ENCODE measurements around the gene PADI3. TPM values are rescaled to one million over a fixed set of nuclear protein-coding genes. Genes with fewer than 3 reads are reported as not detected.

PADI3 gene
- total RNA-seq, 1 experiment from 2014 or later, result 2.5 TPM

DNA sequence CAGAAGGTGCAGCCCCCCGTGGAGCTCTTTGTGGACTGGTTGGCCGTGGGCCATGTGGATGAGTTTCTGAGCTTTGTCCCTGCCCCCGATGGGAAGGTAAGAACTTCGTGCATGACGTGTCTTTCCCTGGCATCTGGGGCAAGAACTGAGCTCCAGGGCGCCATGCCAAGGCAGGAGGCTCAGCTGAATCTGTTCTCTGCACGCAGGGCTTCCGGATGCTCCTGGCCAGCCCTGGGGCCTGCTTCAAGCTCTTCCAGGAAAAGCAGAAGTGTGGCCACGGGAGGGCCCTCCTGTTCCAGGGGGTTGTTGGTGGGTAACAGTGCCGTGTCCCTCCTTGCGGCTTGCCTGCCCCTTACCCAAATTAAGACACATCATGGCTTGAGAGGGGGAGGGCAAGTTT lies 27.7 kb downstream of the PADI3 start:
- Histone ChIP-seq H3K18ac (ENCODE audit: insufficient read length, low read depth, low read length) (no peak overlapping the region), H3K4ac (ENCODE audit: low read depth, low read length) (no peak overlapping the region), H4K20me1 (ENCODE audit: control insufficient read depth, insufficient read depth, insufficient read length) (no peaks in the 10 kb centered on the region), H3T11ph (ENCODE audit: low read length) (no peak overlapping the region), H2BK20ac (ENCODE audit: low read depth, low read length, poor library complexity, severe bottlenecking) (no peak overlapping the region), H3K23me2 (ENCODE audit: insufficient read length, low read depth, low read length, poor library complexity, severe bottlenecking) (no peaks in the 10 kb centered on the region), H2BK15ac (ENCODE audit: low read depth, low read length) (no peak overlapping the region), H3K23ac (ENCODE audit: insufficient read length, low read depth, low read length) (no peak overlapping the region), H3K27ac (ENCODE audit: insufficient read length, low read depth, low read length) (no peak overlapping the region), H4K8ac (replicated peaks; ENCODE audit: insufficient read length, low read depth, low read length) (no peak overlapping the region), H3K4me2 (ENCODE audit: insufficient read depth, insufficient read length, low read length) (no peak overlapping the region), H2BK5ac (ENCODE audit: insufficient read length, low read length) (no peak overlapping the region), H3K9ac (ENCODE audit: extremely low read depth, insufficient read length, low read length) (no peak overlapping the region), H2AK5ac (ENCODE audit: insufficient read length, low read length) (no peak overlapping the region), H2BK12ac (ENCODE audit: insufficient read length, low read depth, low read length) (no peak overlapping the region), H3K14ac (ENCODE audit: insufficient read depth, low read length) (no peak overlapping the region), H4K5ac (ENCODE audit: insufficient read length, low read depth, low read length) (no peak overlapping the region), H2BK120ac (ENCODE audit: low read depth, low read length, poor library complexity, severe bottlenecking) (no peak overlapping the region), H3K56ac (ENCODE audit: insufficient read length, low read depth, low read length) (no peak overlapping the region), H3K79me1 (ENCODE audit: insufficient read depth, low read depth, low read length, poor library complexity, severe bottlenecking) (no peaks in the 10 kb centered on the region), H3K9me3 (ENCODE audit: control insufficient read depth, low read depth, low read length) (no peaks in the 10 kb centered on the region), H2AFZ (ENCODE audit: low read length) (no peak overlapping the region), H3K79me2 (ENCODE audit: insufficient read depth, low read length) (no peaks in the 10 kb centered on the region), H3K4me1 (ENCODE audit: insufficient read depth, low read length) (no peaks in the 10 kb centered on the region), H3K27me3 (ENCODE audit: insufficient read depth, low read length) (no peaks in the 10 kb centered on the region; the same call in 1 of the 2 replicates), H4K91ac (ENCODE audit: insufficient read length, low read depth, low read length) (no peak overlapping the region)
- Mint-ChIP-seq H3K4me1 (no peaks in the 10 kb centered on the region), H3K27me3 (ENCODE audit: low read depth) (no peaks in the 10 kb centered on the region; the same call in 1 of the 2 replicates), H3K36me3 (ENCODE audit: insufficient read depth in 1 of 3, low read depth in 3 of 3) (no peaks in the 10 kb centered on the region), H3K9me3 (no peaks in the 10 kb centered on the region), H3K27ac (no peak overlapping the region), H3K4me3 (no peak overlapping the region)
- WGBS (ENCODE audit: extremely low coverage, insufficient read length, low lambda C conversion rate), result no CpG with 5 or more reads among the region's 11 CpGs
- no peak for TF ChIP-seq CTCF (conservative IDR thresholded peaks at IDR 0.05)
- DNase-seq, result no peak

All from H9 (cell line).